Loucy (cell line): Measurements from ENCODE around the gene CDYL.

Experiments used
- H2AFZ ChIP-seq: fragments of 200-600 bp; sonication (generic); 2 replicates; pipeline ENCODE4 v1.6.0; 2016; ENCODE audit warnings: antibody characterized with exemption, mild to moderate bottlenecking, low read length, moderate library complexity
- H3F3A ChIP-seq: fragments of 200-600 bp; 2 replicates; pipeline ENCODE4 v1.6.0; 2016; ENCODE audit warnings: antibody characterized with exemption, low read depth, mild to moderate bottlenecking
- H3K27me3 ChIP-seq: fragments of 200-600 bp; sonication (generic); 2 replicates; pipeline ENCODE4 v1.6.1; 2014; ENCODE audit warnings: low read length, mild to moderate bottlenecking; ENCODE audit not compliant: insufficient read depth, poor library complexity, severe bottlenecking
- H3K36me3 ChIP-seq: fragments of 200-600 bp; sonication (generic); 2 replicates; pipeline ENCODE4 v1.6.1; 2016; ENCODE audit warnings: low read length; ENCODE audit not compliant: insufficient read depth
- H3K4me1 ChIP-seq: fragments of 200-600 bp; sonication (generic); 2 replicates; pipeline ENCODE4 v1.5.1; 2014; ENCODE audit warnings: low read length, mild to moderate bottlenecking; ENCODE audit not compliant: insufficient read depth, poor library complexity, severe bottlenecking
- H3K4me2 ChIP-seq: fragments of 200-600 bp; sonication (generic); 2 replicates; pipeline ENCODE4 v1.6.0; 2014; ENCODE audit warnings: antibody characterized with exemption, low read length, low read depth, mild to moderate bottlenecking; ENCODE audit not compliant: poor library complexity, severe bottlenecking
- H3K4me3 ChIP-seq: fragments of 200-600 bp; sonication (generic); 2 replicates; pipeline ENCODE4 v1.5.1; 2014; ENCODE audit warnings: low read length, mild to moderate bottlenecking, mixed read lengths; ENCODE audit not compliant: poor library complexity, severe bottlenecking
- H3K79me2 ChIP-seq: fragments of 200-600 bp; sonication (generic); 2 replicates; pipeline ENCODE4 v1.6.1; 2014; ENCODE audit warnings: low read length; ENCODE audit not compliant: insufficient read depth
- H3K9ac ChIP-seq: fragments of 200-600 bp; sonication (generic); 2 replicates; pipeline ENCODE4 v1.6.0; 2014; ENCODE audit warnings: mild to moderate bottlenecking, low read depth, low read length, moderate library complexity; ENCODE audit not compliant: poor library complexity, severe bottlenecking
- H3K9me2 ChIP-seq: fragments of 200-600 bp; sonication (generic); replicated peaks from 2 replicates; pipeline ENCODE4 v1.6.1; 2016; ENCODE audit warnings: low read depth, low read length, mixed read lengths
- H3K9me3 ChIP-seq: fragments of 200-600 bp; sonication (generic); 2 replicates; pipeline ENCODE4 v1.6.1; 2014; ENCODE audit warnings: mild to moderate bottlenecking, antibody characterized with exemption, low read length, low read depth; ENCODE audit not compliant: insufficient read depth
- H4K20me1 ChIP-seq: fragments of 200-600 bp; sonication (generic); 2 replicates; pipeline ENCODE4 v1.6.0; 2014; ENCODE audit warnings: antibody characterized with exemption, low read length, mild to moderate bottlenecking; ENCODE audit not compliant: insufficient read depth, poor library complexity, severe bottlenecking
- CTCF ChIP-seq: fragments of 200-600 bp; sonication (generic); conservative IDR thresholded peaks from 2 replicates; pipeline ENCODE4 v1.5.1; 2014; ENCODE audit warnings: mild to moderate bottlenecking, antibody characterized with exemption, low read length
- EZH2phosphoT487 ChIP-seq: fragments of 200-600 bp; IDR thresholded peaks from 2 replicates; pipeline ENCODE4 v1.6.1; 2018; ENCODE audit warnings: antibody characterized with exemption, mild to moderate bottlenecking, moderate library complexity, borderline replicate concordance

The CDYL gene

GRCh38 chr6:4871825-4872224 is 95.6 kb downstream of the CDYL start:
- Histone ChIP-seq H3K9me3 (0 out of 2 replicates have a peak, but pooled peaks cover 4% of the 10 kb centered on the region), H3K4me2 (no peak overlapping the region), H3K36me3 (no peaks in the 10 kb centered on the region), H3F3A (no peaks in the 10 kb centered on the region), H3K79me2 (peaks cover 99% of the 10 kb centered on the region), H2AFZ (no peak overlapping the region), H3K9me2 (no peaks in the 10 kb centered on the region), H3K9ac (no peak overlapping the region), H3K4me3 (no peak overlapping the region), H4K20me1 (peaks cover 50% of the 10 kb centered on the region), H3K27me3 (no peaks in the 10 kb centered on the region), H3K4me1 (peaks cover 6% of the 10 kb centered on the region)
- TF ChIP-seq CTCF (no peak), EZH2phosphoT487 (no peak)

DNA sequence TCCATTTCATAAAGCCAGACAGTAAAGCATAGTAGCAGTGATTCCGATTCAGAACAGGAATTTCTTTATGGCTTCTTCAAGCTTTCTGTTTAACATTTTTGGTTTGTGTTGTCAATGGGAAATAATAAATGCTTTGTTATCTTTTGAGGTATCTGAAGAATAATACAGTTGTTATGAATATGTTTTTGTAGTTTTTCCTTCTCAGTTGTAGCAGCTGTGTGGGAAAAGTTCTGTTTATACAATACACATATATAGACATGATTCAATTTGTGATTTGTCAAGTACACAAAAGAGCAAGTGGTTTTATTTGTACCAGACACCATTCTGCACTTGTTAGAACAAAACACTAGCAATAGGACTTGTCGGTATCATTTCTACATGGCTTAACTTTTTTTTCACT is 96.6 kb downstream of the CDYL start:
- Histone ChIP-seq H2AFZ (no peak overlapping the region), H3K9me2 (no peaks in the 10 kb centered on the region), H3K9ac (no peak overlapping the region), H3K4me1 (peaks cover 6% of the 10 kb centered on the region), H3K79me2 (peaks cover 98% of the 10 kb centered on the region), H3K27me3 (no peaks in the 10 kb centered on the region), H3F3A (no peaks in the 10 kb centered on the region), H3K36me3 (no peaks in the 10 kb centered on the region), H3K4me3 (no peak overlapping the region), H3K4me2 (no peak overlapping the region), H3K9me3 (no peaks in the 10 kb centered on the region), H4K20me1 (peaks cover 55% of the 10 kb centered on the region)
- TF ChIP-seq EZH2phosphoT487, result no peak
- no peak for TF ChIP-seq CTCF

DNA sequence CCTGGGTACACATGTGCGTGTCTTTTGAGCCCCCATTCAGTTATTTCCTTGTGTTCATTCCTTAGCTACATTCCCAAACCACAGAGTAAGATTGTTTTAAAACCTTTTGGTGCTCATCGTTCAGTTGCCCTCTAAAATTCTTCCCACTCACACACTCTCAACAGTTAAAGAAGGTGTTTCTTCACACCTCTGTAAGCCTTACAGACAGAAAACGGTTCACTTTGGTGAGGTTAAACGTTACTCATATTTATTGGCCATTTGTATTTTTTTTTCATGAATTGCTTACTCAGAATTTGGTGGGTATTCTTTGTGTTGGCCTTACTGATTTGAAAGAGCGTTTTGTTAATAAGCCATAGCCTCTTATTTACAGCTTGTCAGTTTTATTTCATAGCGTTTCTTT is 97.7 kb downstream of the CDYL start:
- Histone ChIP-seq H3K9ac (no peak overlapping the region), H3K4me2 (no peak overlapping the region), H3K4me3 (no peak overlapping the region), H3K4me1 (peaks cover 6% of the 10 kb centered on the region), H2AFZ (no peak overlapping the region), H3K27me3 (no peaks in the 10 kb centered on the region), H3K79me2 (peaks cover 98% of the 10 kb centered on the region), H3K9me2 (no peaks in the 10 kb centered on the region), H3K9me3 (no peaks in the 10 kb centered on the region), H4K20me1 (peaks cover 58% of the 10 kb centered on the region), H3F3A (no peaks in the 10 kb centered on the region), H3K36me3 (no peaks in the 10 kb centered on the region)
- TF ChIP-seq CTCF, result no peak
- no peak for TF ChIP-seq EZH2phosphoT487
